CD4-positive, alpha-beta T cell treated with Interleukin-4 for 1 hour (primary cell): ENCODE measurements around the gene TP53TG5.
"Not testable (repeated sequence)": the region's sequence is repeated elsewhere in the genome, so short reads cannot be mapped to it uniquely, and the experiment has no call there.

ENCODE experiments used
- DNase-seq, 2 donors: peaks; one replicate each; pipeline ENCODE4 v3.0.0-alpha.2; 2020 to 2022

The TP53TG5 gene

DNA sequence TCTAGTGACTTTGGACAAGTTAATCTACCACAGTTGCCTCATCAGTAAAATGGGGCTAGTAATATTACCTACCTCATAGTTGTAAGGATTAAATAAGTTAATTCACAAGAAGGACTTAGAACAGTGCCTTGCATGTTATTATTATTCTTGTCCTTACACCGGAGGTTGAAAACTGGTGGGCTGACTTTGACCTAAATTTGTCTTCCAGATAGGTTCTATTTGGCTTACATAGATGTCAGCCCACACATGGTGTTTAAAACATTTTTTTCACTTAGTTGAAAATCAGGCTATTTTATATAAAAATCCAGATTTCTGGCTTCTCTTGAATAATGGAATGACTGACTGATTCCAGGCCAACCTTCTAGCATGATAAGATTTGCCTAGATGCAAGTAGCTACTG, 11.9 kb downstream of the TP53TG5 start:
- no peak for DNase-seq

DNA sequence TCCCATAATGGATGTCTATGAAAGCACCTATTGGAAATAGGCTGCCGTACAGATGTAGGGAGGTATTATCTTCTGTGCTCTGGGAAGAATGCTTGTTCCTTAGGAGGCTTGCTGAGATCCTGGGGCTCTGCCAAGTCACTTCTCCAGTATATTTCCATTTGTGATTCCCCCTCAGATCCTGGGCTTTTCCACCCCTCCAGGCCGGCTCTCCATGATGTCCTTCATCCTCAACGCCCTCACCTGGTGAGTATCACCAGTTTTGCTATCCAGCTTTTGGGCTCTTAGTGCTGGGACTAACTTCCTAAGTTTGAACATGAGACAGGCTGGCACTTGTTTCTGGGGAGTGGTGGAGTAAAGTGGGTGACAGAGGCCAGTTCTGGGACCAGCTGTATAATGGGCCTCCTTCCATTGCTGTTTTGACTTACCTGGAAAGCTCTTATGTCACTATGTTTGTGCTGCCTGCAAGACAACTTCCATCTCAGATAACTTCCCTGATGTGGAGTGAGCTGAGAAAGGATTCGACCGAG, 12.6 kb downstream of the TP53TG5 start:
- DNase-seq, result no peak

DNA sequence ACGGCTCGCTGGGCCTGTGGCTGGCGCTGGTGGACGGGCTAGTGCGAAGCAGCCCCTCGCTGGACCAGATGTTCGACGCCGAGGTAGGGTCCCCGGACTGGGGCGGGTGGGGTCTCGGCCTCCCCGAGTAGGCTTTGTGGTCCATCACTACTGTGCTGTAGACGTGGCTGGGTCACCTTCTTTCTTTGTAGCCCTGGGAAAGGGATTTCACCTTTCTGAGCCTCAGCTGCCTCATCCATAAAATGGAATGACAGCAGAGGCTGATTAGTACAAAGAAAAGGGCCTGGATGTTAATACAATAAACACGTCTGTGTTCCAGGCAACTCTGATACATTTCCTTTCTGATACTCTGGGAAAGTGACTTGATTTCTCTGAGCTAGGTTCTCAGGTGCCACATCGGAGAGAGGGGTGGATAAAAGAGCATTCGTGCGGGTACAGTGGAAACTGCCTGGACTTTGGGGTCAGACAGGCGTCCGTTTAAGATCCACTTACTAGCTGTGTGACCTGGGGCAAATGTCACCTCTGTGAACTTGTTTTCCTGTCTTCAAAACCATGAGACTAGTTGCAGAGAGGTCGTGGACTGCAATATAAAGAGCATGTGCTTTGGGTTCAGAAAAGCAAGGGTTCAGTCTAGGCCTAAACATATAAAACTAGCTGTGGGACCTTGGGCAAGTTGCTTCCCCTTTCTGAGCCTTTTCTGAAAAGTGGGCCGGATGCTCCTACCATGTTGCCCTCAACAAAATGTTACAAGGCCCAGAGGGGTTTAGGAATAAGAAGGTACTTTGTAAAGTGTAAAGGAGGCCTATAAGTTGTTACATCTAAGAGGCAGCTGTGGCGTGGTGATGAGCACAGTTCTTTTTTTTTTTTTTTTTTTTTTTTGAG, 14.3 kb downstream of the TP53TG5 start:
- DNase-seq, result no peak

DNA sequence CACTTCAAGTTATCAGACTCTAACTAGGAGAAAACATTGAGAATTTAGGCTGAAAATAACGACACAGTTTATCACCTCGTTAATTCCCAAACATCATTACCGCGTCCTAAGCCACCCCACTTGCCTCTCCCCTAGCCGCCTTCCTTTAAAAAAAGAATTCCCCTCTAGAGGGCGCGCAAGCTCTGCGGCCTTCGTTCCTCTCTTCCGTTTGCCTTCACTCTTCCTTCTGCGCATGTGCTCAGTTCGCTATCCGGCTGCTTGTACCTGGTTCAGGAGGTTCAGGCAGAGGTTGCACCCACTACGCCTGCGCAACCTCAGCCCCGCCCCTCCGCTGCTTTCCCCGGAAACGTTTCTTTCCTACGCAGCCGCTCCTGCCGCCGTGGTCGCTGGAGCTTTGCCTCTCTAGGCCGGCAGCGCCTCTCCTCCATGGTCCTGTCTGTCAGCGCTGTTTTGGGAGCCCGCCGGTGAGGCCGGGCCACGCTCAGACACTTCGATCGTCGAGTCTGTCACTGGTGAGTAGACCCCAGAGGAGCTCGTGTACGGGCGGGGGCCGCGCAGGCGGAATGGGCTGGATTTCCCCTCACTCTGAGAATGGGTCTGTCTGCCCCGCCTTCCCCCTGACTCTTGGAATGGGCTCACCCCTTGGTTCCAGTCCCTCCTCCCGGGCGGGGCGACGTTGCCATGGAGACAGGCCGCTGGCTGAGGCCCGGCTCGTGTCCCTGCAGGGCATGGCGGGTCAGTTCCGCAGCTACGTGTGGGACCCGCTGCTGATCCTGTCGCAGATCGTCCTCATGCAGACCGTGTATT, 15.1 kb downstream of the TP53TG5 start, which contains the start of gene SYS1:
Gene SYS1, plus strand, starts transcription at position 353 of the 807 bp plus-strand sequence. Its CDS starts 376 bp downstream, at position 729.
- peak; percentile 99 for DNase-seq

DNA sequence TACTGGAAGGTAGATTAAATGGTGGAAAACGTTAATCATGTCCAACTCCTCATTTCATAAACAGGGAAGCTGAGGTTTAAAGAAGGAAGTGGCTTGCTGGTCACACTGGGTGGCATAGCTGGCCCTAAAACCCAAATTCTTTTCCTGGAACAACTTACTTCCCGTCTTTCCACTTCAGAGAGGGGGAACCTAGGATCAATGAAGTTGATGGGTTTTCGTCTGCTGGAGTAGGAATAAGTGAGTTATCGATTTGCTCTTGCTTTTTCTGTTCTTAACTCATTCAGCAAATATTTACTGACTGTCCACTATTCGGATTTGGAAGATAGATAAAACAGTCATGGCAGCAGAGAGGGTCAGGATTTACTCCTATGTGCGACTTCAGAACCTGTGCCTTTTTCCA, 16.3 kb downstream of the TP53TG5 start:
- DNase-seq, result no peak

DNA sequence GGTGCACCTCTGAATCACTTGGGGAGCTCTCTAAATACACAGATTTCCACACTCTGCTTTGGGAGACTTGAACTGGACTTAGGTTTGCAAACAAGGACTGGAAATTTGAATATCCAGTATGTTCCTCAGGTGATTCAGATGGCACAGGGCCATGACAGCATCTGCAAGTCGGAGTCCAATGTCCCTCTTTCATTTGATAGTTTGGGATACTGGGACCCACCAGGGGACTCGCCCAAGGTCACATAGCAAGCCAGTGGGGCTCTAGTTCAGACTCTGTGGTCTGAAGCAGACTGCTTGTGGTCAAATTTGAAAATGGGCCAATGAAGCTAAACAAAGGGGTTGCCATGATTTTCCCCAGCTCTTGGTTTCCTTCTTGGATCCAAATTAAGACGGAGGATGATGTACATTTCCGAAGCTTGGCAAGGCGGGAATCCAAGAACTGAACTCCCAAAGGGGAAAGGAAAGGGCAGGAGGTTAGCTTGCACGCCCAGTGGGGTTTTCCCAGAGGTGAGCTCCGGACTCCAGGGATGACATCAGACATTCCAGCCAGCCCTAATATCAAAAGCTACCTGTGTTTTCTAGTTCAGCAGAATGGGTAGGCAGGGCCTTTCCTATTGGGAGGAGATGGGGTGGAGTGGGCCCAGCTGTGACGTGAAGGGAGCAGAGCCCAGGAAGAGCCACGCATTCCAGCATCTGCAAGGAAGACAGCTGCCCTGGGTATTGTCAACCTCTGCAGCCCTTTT, 18.5 kb downstream of the TP53TG5 start:
- no peak for DNase-seq

DNA sequence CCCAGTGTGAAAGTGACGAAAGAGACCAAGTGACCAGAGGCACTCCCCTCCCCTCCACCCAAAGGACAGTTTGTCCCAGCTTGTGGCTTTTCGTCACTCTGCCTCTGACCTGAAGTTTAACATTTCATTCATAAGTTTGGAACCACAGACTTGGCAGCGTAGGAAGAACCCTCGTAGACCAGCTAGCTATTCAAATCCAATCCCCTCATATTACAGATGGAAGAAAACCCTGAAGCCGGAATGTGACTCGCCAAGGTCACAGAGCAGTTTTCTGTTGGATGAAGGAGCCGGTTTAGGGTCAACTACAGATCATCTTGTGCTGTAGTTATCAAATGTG, 19.1 kb downstream of the TP53TG5 start:
- DNase-seq, result no peak

DNA sequence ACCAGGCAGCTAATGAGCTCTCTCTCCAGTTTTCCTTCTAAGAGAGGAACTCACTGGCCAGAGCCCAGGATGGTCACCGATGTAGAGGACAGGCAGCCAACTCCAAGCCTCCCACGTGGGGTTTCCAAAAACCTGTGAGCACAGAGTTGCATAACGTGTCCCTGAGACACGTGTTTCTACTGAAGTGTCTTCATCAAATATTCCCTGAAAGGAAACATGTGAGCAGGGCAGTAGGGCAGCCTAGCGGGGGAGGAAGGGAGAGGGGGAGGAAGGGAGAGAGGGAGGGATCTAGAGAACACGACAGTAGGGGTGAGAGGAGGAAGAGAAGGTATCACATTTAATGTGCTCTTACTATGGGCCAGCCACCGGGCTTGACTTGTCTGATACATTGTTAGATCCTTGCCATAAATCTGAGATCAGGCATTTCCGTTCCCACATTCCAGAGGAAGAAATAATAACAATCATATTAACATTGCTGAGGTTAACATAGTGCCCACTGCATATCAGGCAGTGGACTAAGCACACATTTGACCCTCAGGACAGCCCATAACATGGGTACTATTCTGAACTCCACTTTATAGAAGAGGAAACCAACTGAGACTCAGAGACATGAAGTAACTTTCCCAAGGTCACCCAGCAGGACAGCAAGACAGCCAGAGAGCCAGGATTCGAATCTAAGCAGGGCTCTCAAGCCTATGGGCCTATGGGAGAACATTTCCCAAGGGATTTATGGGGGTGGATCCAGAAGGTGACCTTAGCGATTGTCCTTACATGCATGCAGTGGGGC, 19.6 kb downstream of the TP53TG5 start:
- peak in 1 of 2 donors; percentile 35 for DNase-seq

DNA sequence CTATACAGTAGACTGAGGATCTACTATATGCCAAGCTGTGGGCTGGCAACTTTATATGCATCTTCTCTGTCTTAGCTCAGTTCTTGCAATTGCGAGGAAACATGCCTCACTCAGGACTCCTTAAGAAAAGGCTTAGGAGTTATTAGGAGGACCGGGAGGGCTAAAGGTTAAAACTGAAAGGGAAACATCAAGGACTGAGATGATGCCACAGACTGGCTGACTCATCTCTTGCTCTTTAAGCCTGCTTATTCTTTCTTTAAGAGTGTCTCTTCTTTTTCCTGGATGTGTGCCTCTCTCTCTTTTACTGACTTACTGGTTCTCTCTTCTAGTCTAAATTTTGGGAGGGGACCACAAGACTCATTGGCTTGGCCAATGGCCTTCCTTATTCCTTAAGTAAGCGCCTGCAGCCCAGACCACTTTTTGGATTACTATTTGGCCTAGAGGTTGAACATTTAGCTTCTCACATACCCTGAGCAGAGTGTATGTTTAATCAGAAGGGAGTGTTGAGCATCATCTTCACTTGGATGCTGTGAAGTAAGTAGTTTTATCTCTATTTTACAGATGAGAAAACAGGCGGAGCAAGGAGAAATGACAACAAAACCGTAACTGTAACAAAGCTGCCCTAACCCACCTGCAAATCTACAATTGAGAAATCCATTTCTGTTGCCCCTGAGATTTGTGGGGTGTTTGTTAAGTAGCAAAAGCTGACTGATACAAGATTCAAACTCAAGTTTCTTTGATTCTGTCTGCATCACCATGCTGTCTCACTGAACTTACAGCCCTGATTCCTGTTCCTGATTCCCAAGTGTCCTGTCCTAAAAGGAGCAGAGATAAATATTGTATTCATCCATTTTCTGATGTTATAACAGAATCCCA, 22.7 kb downstream of the TP53TG5 start:
- no peak for DNase-seq

DNA sequence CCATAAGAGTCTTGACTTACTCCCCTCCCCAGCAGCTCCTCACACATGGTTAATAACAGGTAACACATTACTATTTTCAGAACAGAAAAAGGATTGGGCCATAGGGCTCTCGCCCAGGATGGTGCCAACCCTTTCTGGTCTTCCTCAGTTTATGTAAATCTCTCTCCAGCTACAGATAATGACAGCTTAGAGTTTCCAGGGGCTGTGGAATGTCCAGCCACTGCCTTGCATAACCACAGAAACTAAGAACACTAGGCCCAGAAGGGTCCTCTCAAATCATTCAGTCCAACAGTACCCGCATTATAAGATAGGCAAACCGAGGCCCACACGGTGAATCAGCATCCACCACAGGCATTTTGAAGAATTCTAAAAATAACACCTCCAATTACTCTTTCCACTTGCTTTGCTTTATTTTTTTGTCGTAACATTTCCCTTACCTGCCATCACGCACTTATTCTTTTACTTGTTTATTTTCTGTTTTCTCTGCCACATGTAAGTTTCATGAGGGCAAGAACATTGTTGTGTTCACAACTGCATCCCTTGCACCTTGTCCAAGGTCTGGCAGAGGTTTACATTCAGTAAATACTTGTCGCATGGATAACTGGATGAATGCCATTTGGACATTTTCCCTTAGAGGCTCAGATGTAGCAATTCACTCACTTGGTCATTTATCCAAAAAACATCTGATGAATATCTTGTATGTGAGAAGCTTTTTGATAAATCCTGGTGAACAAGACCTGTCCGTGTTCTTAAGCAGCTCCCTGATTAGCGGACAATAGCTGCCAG, 23.5 kb downstream of the TP53TG5 start:
- DNase-seq, result no peak

DNA sequence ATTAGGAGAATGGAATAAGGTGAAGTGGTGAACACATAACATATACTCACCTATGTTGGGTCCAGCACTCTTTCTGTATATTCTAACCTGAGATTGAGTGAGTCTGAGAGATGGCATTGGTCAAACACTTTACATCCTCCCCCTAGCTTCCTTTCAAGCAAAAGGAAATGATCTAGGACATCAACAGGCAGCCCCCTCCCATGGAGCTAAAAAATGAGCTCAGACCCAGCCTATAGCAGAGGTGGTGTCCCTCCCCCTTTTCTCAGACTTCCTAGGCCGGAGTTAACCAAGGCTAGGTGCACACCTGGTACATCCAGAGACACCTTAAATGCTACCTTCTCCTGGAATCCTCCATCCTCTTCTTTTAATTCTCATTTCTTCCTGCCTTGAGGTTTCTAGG, 24.4 kb downstream of the TP53TG5 start:
- DNase-seq, result no peak

DNA sequence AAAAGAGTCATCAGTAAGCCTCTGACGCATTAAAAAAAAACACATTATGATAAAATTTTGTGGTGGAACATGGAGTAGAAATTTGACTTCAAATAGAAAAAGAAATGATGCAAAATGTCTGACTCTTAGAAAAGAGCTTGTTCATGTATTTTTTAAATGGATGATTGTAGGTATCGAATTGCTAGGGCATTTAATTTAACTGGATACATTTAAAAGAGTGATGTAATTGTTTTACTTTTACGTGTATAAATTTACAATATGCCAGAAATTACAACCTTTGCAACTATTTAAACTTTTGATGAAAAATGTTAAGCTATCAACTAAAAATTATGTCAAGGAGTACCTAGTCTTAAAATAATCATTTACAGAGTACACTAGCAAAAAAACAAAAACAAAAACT, 25.4 kb downstream of the TP53TG5 start:
- DNase-seq, result no peak

DNA sequence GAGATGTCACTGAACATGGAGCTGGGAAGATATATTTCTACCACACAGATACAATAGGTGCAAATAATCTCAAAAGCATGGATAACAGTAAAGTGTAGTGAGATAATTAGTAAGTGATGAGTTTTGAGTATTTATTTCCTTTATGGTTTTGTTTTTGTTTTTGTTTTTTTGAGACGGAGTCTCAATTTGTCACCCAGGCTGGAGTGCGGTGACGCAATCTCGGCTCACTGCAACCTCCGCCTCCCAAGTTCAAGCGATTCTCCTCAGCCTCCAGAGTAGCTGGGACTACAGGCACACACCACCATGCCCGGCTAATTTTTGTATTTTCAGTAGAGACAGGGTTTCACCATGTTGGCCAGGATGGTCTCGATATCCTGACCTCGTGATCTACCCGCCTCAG, 27.3 kb downstream of the TP53TG5 start:
- DNase-seq, result not testable (repeated sequence)

DNA sequence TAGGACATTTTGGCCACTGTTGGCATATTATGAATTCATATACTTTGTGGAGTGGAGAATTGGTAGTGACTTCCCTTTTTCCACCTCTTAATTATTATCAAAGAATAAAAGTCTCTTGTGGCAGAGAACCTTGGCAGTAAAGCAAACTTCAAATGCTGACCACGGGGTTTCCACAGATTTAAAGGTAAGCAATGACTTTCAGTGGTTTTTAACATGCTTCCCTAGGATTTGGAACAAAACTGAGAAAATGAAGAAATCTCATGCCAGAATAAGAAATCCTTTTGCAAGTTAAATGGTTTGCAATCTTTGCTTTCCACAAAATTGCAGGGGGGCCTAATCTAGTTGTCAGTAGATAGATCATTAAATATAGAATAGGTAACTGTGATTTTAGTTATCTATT, 27.9 kb downstream of the TP53TG5 start:
- no peak for DNase-seq

DNA sequence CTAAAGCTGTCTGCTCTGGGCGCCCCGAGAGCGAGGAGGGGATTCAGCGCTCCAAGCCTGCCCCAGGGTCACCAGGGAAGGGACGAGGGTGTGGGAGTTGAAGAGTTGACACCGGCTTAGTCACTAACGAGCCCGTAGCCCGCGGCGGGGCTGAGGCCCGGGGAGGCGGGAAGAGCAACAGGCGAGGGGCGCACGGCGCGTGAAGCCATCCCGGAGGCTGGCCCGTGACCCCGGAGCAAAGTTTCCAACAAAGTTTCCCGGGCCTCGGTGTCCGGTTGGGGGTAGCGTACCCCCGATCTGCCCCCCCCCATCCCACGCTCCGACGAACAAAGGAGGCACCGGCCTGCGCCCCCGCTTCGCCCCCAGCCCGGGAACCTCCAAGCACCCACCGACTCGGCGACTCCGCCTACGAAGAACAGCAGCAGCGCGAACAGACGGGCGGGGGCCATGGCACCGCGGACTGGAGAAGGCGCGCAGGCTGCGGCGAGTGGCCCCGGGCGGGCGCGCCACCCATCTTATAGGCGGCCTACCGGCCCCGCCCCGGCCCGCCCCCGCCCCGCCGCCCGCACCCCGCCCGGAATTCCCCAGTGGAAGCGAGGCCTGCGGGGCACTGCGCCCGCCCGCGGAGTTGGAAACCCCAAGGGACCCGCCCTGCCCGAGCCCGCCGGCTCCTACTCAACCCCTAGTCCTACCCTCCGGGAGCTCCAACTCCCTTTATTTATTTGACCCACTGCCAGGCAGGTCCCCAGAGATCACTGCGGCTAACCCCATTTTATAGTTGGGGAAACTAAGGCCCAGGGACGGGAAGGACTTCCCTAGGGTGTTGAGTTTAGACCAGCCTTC, 30.0 kb downstream of the TP53TG5 start, which contains the start of gene SDC4:
Gene SDC4, minus strand, starts transcription at position 489 of the 843 bp plus-strand sequence. Its CDS starts 40 bp downstream, at position 449.
- peak; percentile 55 to 71 for DNase-seq

DNA sequence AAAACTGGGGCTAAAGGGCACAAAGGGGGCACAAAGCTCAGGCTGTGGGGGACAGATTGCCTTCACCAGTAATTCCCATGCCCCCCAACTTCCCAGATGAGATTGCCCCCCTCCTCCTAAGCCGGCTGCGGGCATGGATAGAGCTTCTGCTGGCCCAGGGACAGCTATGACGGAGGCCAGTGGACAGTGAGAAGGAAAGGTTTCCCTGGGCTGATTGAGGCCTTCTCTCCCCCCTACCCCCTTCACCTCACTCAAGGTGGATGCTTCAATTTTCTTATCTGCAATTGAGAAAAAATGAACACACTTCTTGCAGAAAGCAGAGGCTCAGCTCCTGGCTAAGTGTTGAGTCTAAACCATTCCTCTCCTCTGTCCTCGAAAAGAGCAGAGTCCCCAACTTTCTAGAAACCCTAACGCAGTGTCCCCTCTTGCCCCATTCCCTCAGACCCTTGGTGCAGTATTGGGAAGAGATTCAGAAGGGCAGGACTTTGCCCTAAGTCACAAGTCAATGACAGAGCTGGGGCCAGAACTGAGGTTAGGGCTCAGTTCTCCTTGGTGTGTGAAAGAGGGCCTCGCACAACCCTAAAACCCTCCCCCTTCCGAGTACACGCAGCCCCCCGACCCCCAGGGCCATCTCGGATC, 30.7 kb downstream of the TP53TG5 start:
- no peak for DNase-seq

DNA sequence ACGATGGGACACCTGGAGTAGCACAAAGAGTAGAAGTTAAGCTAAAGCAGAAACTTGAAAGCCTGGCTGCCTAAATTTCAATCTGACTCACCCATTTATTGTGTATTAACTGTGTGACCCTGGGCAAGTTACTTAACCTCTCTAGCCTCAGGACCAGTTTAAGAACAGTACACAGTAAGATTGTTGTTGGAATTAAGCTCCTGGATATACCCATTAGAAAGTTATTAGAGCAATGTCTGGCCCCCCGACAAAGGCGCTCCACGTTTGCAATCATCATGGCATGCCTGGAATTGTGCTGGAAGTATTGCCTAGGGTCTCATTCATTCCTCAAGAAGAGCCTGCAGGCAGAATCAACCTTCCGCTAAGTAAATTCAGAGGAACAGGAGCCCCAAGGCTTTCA, 31.3 kb downstream of the TP53TG5 start:
- DNase-seq, result no peak

DNA sequence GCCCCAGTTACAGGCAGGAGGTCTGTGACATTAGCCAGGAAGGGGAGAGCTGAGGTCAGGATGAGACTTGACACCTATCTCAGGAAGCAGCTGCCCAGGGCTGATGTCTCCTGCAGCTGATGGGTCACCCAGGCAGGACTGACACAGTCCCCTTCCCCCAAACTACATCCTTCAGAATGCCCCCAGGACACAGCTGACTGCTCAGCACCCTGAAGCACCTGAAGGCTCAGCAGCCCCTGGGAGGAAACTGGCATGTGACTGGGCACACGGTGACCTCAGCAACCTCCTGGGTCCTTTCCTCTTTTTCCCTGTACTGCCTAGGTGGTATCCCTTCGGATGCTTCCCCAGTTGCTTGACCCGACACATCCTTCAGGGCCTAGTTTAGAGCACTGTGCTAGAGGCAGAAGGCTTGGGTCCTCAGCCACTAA, 31.8 kb downstream of the TP53TG5 start:
- DNase-seq, result no peak
